ENCODE data around the gene CASQ1. TPM values are rescaled to one million over a fixed set of nuclear protein-coding genes. Genes with fewer than 3 reads are reported as not detected.

CASQ1 gene
- total RNA-seq, 1 experiment from 2014 or later = 0.46 TPM

DNA sequence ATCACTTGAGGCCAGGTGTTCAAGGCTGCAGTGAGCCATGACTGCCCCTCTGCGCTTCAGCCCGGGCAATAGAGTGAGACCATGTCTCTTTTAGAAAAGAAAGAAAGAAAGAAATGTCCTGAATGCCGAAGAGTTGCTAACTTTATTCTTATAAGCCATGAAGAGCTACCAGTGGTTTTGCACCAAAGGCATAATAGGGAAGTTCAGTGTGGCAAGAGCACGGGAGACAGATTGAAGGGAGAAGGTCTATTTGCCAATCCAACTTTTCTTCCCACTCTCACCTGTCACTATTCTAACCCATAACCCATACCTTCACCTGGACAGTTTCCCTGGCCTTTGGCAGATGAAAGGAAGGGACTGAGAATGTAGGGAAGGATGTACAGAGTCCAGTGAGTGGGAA lies 10.4 kb downstream of the CASQ1 start:
- Mint-ChIP-seq H3K4me3 (no peak overlapping the region), H3K27ac (no peak overlapping the region), H3K36me3 (no peaks in the 10 kb centered on the region), H3K9me3 (no peaks in the 10 kb centered on the region), H3K27me3 (ENCODE audit: low read depth) (no peaks in the 10 kb centered on the region; the same call in 1 of the 2 replicates), H3K4me1 (peaks cover 11% of the 10 kb centered on the region)
- TF ChIP-seq, protein P1, sequence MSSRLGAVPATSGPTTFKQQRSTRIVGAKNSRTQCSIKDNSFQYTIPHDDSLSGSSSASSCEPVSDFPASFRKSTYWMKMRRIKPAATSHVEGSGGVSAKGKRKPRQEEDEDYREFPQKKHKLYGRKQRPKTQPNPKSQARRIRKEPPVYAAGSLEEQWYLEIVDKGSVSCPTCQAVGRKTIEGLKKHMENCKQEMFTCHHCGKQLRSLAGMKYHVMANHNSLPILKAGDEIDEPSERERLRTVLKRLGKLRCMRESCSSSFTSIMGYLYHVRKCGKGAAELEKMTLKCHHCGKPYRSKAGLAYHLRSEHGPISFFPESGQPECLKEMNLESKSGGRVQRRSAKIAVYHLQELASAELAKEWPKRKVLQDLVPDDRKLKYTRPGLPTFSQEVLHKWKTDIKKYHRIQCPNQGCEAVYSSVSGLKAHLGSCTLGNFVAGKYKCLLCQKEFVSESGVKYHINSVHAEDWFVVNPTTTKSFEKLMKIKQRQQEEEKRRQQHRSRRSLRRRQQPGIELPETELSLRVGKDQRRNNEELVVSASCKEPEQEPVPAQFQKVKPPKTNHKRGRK (CRISPR knock-in tag; IDR thresholded peaks at IDR 0.05; ENCODE audit: borderline replicate concordance) = no peak
- TF ChIP-seq, protein P2, sequence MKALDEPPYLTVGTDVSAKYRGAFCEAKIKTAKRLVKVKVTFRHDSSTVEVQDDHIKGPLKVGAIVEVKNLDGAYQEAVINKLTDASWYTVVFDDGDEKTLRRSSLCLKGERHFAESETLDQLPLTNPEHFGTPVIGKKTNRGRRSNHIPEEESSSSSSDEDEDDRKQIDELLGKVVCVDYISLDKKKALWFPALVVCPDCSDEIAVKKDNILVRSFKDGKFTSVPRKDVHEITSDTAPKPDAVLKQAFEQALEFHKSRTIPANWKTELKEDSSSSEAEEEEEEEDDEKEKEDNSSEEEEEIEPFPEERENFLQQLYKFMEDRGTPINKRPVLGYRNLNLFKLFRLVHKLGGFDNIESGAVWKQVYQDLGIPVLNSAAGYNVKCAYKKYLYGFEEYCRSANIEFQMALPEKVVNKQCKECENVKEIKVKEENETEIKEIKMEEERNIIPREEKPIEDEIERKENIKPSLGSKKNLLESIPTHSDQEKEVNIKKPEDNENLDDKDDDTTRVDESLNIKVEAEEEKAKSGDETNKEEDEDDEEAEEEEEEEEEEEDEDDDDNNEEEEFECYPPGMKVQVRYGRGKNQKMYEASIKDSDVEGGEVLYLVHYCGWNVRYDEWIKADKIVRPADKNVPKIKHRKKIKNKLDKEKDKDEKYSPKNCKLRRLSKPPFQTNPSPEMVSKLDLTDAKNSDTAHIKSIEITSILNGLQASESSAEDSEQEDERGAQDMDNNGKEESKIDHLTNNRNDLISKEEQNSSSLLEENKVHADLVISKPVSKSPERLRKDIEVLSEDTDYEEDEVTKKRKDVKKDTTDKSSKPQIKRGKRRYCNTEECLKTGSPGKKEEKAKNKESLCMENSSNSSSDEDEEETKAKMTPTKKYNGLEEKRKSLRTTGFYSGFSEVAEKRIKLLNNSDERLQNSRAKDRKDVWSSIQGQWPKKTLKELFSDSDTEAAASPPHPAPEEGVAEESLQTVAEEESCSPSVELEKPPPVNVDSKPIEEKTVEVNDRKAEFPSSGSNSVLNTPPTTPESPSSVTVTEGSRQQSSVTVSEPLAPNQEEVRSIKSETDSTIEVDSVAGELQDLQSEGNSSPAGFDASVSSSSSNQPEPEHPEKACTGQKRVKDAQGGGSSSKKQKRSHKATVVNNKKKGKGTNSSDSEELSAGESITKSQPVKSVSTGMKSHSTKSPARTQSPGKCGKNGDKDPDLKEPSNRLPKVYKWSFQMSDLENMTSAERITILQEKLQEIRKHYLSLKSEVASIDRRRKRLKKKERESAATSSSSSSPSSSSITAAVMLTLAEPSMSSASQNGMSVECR (CRISPR knock-in tag; IDR thresholded peaks at IDR 0.05; ENCODE audit: borderline replicate concordance) = no peak
- TF ChIP-seq CREB1 (CRISPR knock-in tag; IDR thresholded peaks at IDR 0.05) = no peak
- no peak for TF ChIP-seq NR3C1 (CRISPR knock-in tag; conservative IDR thresholded peaks at IDR 0.05; ENCODE audit: low read depth)
- TF ChIP-seq EMX1 (CRISPR knock-in tag; IDR thresholded peaks at IDR 0.05) = no peak
- TF ChIP-seq, protein P3, sequence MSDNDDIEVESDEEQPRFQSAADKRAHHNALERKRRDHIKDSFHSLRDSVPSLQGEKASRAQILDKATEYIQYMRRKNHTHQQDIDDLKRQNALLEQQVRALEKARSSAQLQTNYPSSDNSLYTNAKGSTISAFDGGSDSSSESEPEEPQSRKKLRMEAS (CRISPR knock-in tag; IDR thresholded peaks at IDR 0.05) = no peak
- TF ChIP-seq, protein P4, sequence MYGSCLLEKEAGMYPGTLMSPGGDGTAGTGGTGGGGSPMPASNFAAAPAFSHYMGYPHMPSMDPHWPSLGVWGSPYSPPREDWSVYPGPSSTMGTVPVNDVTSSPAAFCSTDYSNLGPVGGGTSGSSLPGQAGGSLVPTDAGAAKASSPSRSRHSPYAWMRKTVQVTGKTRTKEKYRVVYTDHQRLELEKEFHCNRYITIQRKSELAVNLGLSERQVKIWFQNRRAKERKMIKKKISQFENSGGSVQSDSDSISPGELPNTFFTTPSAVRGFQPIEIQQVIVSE (CRISPR knock-in tag; IDR thresholded peaks at IDR 0.05; ENCODE audit: borderline replicate concordance) = no peak
- no peak for TF ChIP-seq SMAD3 (CRISPR knock-in tag; IDR thresholded peaks at IDR 0.05; ENCODE audit: borderline replicate concordance)
- TF ChIP-seq MXD4 (CRISPR knock-in tag; IDR thresholded peaks at IDR 0.05; ENCODE audit: borderline replicate concordance) = no peak
- no peak for TF ChIP-seq ZNF671 (CRISPR knock-in tag; IDR thresholded peaks at IDR 0.05)
- no peak for TF ChIP-seq ELF4 (CRISPR knock-in tag; IDR thresholded peaks at IDR 0.05; ENCODE audit: low read depth)
- TF ChIP-seq, protein P5, sequence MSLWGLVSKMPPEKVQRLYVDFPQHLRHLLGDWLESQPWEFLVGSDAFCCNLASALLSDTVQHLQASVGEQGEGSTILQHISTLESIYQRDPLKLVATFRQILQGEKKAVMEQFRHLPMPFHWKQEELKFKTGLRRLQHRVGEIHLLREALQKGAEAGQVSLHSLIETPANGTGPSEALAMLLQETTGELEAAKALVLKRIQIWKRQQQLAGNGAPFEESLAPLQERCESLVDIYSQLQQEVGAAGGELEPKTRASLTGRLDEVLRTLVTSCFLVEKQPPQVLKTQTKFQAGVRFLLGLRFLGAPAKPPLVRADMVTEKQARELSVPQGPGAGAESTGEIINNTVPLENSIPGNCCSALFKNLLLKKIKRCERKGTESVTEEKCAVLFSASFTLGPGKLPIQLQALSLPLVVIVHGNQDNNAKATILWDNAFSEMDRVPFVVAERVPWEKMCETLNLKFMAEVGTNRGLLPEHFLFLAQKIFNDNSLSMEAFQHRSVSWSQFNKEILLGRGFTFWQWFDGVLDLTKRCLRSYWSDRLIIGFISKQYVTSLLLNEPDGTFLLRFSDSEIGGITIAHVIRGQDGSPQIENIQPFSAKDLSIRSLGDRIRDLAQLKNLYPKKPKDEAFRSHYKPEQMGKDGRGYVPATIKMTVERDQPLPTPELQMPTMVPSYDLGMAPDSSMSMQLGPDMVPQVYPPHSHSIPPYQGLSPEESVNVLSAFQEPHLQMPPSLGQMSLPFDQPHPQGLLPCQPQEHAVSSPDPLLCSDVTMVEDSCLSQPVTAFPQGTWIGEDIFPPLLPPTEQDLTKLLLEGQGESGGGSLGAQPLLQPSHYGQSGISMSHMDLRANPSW (CRISPR knock-in tag; conservative IDR thresholded peaks at IDR 0.05; ENCODE audit: low read depth) = no peak
- TF ChIP-seq, protein P6, sequence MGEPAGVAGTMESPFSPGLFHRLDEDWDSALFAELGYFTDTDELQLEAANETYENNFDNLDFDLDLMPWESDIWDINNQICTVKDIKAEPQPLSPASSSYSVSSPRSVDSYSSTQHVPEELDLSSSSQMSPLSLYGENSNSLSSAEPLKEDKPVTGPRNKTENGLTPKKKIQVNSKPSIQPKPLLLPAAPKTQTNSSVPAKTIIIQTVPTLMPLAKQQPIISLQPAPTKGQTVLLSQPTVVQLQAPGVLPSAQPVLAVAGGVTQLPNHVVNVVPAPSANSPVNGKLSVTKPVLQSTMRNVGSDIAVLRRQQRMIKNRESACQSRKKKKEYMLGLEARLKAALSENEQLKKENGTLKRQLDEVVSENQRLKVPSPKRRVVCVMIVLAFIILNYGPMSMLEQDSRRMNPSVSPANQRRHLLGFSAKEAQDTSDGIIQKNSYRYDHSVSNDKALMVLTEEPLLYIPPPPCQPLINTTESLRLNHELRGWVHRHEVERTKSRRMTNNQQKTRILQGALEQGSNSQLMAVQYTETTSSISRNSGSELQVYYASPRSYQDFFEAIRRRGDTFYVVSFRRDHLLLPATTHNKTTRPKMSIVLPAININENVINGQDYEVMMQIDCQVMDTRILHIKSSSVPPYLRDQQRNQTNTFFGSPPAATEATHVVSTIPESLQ (CRISPR knock-in tag; IDR thresholded peaks at IDR 0.05) = no peak
- no peak for TF ChIP-seq GTF2I (CRISPR knock-in tag; conservative IDR thresholded peaks at IDR 0.05)
- TF ChIP-seq, protein P7, sequence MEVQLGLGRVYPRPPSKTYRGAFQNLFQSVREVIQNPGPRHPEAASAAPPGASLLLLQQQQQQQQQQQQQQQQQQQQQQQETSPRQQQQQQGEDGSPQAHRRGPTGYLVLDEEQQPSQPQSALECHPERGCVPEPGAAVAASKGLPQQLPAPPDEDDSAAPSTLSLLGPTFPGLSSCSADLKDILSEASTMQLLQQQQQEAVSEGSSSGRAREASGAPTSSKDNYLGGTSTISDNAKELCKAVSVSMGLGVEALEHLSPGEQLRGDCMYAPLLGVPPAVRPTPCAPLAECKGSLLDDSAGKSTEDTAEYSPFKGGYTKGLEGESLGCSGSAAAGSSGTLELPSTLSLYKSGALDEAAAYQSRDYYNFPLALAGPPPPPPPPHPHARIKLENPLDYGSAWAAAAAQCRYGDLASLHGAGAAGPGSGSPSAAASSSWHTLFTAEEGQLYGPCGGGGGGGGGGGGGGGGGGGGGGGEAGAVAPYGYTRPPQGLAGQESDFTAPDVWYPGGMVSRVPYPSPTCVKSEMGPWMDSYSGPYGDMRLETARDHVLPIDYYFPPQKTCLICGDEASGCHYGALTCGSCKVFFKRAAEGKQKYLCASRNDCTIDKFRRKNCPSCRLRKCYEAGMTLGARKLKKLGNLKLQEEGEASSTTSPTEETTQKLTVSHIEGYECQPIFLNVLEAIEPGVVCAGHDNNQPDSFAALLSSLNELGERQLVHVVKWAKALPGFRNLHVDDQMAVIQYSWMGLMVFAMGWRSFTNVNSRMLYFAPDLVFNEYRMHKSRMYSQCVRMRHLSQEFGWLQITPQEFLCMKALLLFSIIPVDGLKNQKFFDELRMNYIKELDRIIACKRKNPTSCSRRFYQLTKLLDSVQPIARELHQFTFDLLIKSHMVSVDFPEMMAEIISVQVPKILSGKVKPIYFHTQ (CRISPR knock-in tag; IDR thresholded peaks at IDR 0.05) = no peak
- TF ChIP-seq, protein P8, sequence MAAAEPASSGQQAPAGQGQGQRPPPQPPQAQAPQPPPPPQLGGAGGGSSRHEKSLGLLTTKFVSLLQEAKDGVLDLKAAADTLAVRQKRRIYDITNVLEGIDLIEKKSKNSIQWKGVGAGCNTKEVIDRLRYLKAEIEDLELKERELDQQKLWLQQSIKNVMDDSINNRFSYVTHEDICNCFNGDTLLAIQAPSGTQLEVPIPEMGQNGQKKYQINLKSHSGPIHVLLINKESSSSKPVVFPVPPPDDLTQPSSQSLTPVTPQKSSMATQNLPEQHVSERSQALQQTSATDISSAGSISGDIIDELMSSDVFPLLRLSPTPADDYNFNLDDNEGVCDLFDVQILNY (CRISPR knock-in tag; IDR thresholded peaks at IDR 0.05) = no peak
- TF ChIP-seq ZNF138 (CRISPR knock-in tag; conservative IDR thresholded peaks at IDR 0.05) = no peak
- no peak for TF ChIP-seq FOXP1 (CRISPR knock-in tag; IDR thresholded peaks at IDR 0.05; ENCODE audit: borderline replicate concordance)
- no peak for TF ChIP-seq TP53 (CRISPR knock-in tag; IDR thresholded peaks at IDR 0.05)
- no peak for DNase-seq (ENCODE audit: low spot score)
- ChIA-PET CTCF (interaction anchor here (1.1 kb wide), 1 partner anchor 19 kb away, joined by 3 read pairs; no protein-coding TSS in a partner anchor), POLR2A (no interaction called here)
- no peak for ATAC-seq

All from WTC11 (cell line).